Smooth muscle cell (in vitro differentiated cells): ENCODE results near the gene SLC2A1. TPM values are rescaled to one million over a fixed set of nuclear protein-coding genes. Genes with fewer than 3 reads are reported as not detected.

Source experiments
- DNase-seq: peaks from one replicate; lab custom pipeline; 2025; ENCODE audit not compliant: unreplicated experiment; lab: John Stamatoyannopoulos, UW
- H2AFZ ChIP-seq: fragments of 200-600 bp; sonication (generic); 2 replicates; pipeline ENCODE4 v1.6.0; 2016; ENCODE audit warnings: antibody characterized with exemption, low read depth, mild to moderate bottlenecking
- H3F3A ChIP-seq: fragments of 200-600 bp; sonication (generic); 2 replicates; pipeline ENCODE4 v1.6.0; 2017; ENCODE audit warnings: antibody characterized with exemption, low read depth
- H3K27ac ChIP-seq: fragments of 200-600 bp; sonication (generic); 2 replicates; pipeline ENCODE4 v1.5.1; 2016; ENCODE audit warnings: low read depth, mild to moderate bottlenecking
- H3K27me3 ChIP-seq: fragments of 200-600 bp; sonication (generic); 2 replicates; pipeline ENCODE4 v1.6.1; 2016; ENCODE audit warnings: low read depth, mild to moderate bottlenecking
- H3K36me3 ChIP-seq: fragments of 200-600 bp; sonication (generic); 2 replicates; pipeline ENCODE4 v1.5.1; 2016; ENCODE audit warnings: low read depth
- H3K4me1 ChIP-seq: fragments of 200-600 bp; sonication (generic); 2 replicates; pipeline ENCODE4 v1.5.1; 2016; ENCODE audit warnings: low read depth
- H3K4me2 ChIP-seq: fragments of 200-600 bp; sonication (generic); 2 replicates; pipeline ENCODE4 v1.6.0; 2016; ENCODE audit warnings: mild to moderate bottlenecking
- H3K4me3 ChIP-seq: fragments of 200-600 bp; sonication (generic); 2 replicates; pipeline ENCODE4 v1.5.1; 2016; ENCODE audit warnings: mild to moderate bottlenecking
- H3K79me2 ChIP-seq: fragments of 200-600 bp; sonication (generic); 2 replicates; pipeline ENCODE4 v1.6.0; 2016; ENCODE audit warnings: low read depth, mild to moderate bottlenecking
- H3K9ac ChIP-seq: fragments of 200-600 bp; sonication (generic); 2 replicates; pipeline ENCODE4 v1.6.0; 2016; ENCODE audit warnings: low read depth
- H3K9me3 ChIP-seq: fragments of 200-600 bp; sonication (generic); replicated peaks from 2 replicates; pipeline ENCODE4 v1.5.1; 2016; ENCODE audit warnings: low read depth
- H4K20me1 ChIP-seq: fragments of 200-600 bp; sonication (generic); 2 replicates; pipeline ENCODE4 v1.6.0; 2016; ENCODE audit warnings: low read depth
- WGBS: methylation state at CpG from one replicate; pipeline ENCODE4 v1.1.7; 2016; ENCODE audit warnings: low lambda C conversion rate; 5-methylcytosine and 5-hydroxymethylcytosine counted together
- polyA plus RNA-seq: library from polyadenylated mRNA; unstranded; fragments of >200 nt; fragmentation: Nextera tagmentation; extraction: Ambion mirVana; gene quantifications from 2 replicates; pipeline ENCODE4 v1.2.1, GENCODE V29; 2016
- total RNA-seq: library from RNA; depleted of rRNA; stranded (reverse); fragments of >200 nt; gene quantifications from 2 replicates; pipeline ENCODE4 v1.2.3, GENCODE V29; 2014
- TF ChIP-seq, protein P1 (sequence below): fragments of 200-600 bp; sonication (generic); IDR thresholded peaks from 2 replicates; pipeline ENCODE4 v1.5.1; 2017; ENCODE audit warnings: borderline replicate concordance, mild to moderate bottlenecking, antibody characterized with exemption; ENCODE audit not compliant: insufficient read depth, poor library complexity, severe bottlenecking

Gene SLC2A1
- total and polyA plus RNA-seq, 2 experiments from 2014 or later = 275 to 1,091 TPM

GRCh38 chr1:42937836-42938644 lies 20.6 kb downstream of the SLC2A1 start:
- Histone ChIP-seq H3K36me3 (no peaks in the 10 kb centered on the region), H2AFZ (no peak overlapping the region), H3F3A (peaks cover 11% of the 10 kb centered on the region), H3K9ac (no peak overlapping the region), H3K4me1 (peaks cover 19% of the 10 kb centered on the region), H3K4me3 (no peak overlapping the region), H3K9me3 (no peaks in the 10 kb centered on the region), H4K20me1 (peaks cover 92% of the 10 kb centered on the region), H3K27ac (peak overlapping the region; percentile 99), H3K4me2 (no peak overlapping the region), H3K27me3 (no peaks in the 10 kb centered on the region), H3K79me2 (peaks cover 68% of the 10 kb centered on the region)
- WGBS = 94% methylated on average over 6 of the region's 6 CpGs
- TF ChIP-seq, protein P1, sequence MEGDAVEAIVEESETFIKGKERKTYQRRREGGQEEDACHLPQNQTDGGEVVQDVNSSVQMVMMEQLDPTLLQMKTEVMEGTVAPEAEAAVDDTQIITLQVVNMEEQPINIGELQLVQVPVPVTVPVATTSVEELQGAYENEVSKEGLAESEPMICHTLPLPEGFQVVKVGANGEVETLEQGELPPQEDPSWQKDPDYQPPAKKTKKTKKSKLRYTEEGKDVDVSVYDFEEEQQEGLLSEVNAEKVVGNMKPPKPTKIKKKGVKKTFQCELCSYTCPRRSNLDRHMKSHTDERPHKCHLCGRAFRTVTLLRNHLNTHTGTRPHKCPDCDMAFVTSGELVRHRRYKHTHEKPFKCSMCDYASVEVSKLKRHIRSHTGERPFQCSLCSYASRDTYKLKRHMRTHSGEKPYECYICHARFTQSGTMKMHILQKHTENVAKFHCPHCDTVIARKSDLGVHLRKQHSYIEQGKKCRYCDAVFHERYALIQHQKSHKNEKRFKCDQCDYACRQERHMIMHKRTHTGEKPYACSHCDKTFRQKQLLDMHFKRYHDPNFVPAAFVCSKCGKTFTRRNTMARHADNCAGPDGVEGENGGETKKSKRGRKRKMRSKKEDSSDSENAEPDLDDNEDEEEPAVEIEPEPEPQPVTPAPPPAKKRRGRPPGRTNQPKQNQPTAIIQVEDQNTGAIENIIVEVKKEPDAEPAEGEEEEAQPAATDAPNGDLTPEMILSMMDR = no peak
- DNase-seq = no peak

DNA sequence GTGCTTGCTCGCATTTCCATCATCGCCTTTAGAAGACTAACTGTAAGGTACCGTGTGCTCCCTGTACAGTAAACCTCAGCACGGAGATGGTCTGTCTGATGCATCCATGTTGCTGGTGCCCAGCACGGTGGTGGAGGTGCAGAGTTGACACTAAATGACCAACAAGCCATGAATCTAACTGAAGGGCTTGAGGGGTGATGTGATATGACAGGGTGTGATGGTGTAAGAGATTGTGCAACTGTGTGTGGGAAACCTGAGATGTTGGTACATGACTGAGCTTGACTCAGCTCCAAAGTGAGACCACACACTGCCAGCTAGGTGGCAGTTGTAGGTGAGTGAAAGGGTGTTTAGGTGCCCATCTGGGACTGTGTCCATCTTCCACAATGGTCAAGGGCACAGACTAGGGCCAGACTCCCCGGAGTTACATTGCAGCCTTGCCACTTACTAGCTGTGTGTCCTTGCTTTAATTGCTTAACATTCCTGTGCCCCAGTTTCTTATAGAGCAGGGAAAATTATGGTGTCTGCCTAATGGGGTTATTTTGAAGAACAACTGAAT lies 21.4 kb downstream of the SLC2A1 start:
- H3K4me1 ChIP-seq = peaks cover 19% of the 10 kb centered on the region
- H3F3A ChIP-seq = peaks cover 11% of the 10 kb centered on the region
- H3K9ac ChIP-seq = peak overlapping the region; percentile 7
- no peak for DNase-seq
- TF ChIP-seq, protein P1 = no peak
- H3K79me2 ChIP-seq = peaks cover 69% of the 10 kb centered on the region
- H3K27ac ChIP-seq = peak overlapping the region; percentile 99
- no peaks in the 10 kb centered on the region for H3K9me3 ChIP-seq
- peaks cover 92% of the 10 kb centered on the region for H4K20me1 ChIP-seq
- no peak overlapping the region for H3K4me2 ChIP-seq
- WGBS = 90% methylated on average over 6 of the region's 6 CpGs
- H3K27me3 ChIP-seq = no peaks in the 10 kb centered on the region
- H2AFZ ChIP-seq = no peak overlapping the region
- H3K4me3 ChIP-seq = no peak overlapping the region
- no peaks in the 10 kb centered on the region for H3K36me3 ChIP-seq

GRCh38 chr1:42936309-42937078 lies 22.2 kb downstream of the SLC2A1 start:
- Histone ChIP-seq H3F3A (peaks cover 11% of the 10 kb centered on the region), H3K27ac (peak overlapping the region; percentile 99), H3K79me2 (peaks cover 69% of the 10 kb centered on the region), H3K4me2 (peak overlapping the region; percentile 13), H3K27me3 (no peaks in the 10 kb centered on the region), H3K4me3 (no peak overlapping the region), H3K36me3 (no peaks in the 10 kb centered on the region), H3K4me1 (peaks cover 12% of the 10 kb centered on the region), H2AFZ (no peak overlapping the region), H3K9ac (peak overlapping the region; percentile 20), H3K9me3 (no peaks in the 10 kb centered on the region), H4K20me1 (peaks cover 93% of the 10 kb centered on the region)
- DNase-seq = no peak
- WGBS = 39% methylated on average over 7 of the region's 7 CpGs
- TF ChIP-seq, protein P1 = no peak
